ENCODE data around the gene UBASH3A.

Gene UBASH3A

DNA sequence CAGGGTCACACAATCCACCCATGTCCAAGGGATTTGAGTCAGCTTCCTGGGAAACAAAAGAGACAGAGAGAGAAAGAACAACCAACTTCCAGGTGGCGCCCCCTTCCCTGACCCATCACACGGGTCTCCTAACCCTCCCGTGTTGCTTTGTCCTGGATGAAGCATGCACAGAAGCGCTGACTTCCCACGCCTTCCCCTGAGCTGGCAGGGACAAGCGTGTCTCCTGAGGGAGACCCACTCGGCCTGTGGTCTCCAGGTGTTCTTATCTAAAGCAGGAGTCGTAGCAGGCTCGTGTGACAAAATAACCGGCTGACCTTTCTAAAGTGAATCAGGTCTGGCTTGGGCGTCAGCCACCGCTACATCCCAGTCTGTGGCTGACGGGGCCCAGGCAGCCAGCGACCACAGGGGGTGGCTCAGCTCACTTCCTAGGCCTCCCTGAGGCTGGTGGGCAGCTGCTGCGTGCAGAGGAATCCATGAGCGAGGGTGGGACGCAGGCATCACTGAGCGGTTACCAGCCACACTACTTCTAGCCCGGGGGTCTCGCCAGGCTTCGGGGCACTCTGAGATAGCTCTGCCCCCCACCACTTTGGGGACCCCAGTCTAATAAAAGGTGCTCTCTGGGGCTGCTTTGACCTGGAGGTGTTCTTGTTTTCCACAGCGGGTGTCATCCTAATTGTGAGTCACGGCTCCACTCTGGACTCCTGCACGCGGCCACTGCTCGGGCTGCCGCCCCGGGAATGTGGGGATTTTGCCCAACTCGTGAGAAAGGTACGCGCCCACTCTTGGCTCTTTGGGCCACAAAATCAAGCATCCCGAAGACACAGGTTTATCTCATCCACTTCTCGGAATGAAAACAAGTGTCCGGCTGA lies 40.4 kb downstream of the UBASH3A start:
- no peak overlapping the region for H3K4me3 ChIP-seq (ENCODE audit: control insufficient read depth, low read depth, low read length)
- DNase-seq (ENCODE audit: low read depth), result no peak
- TF ChIP-seq, protein P1, sequence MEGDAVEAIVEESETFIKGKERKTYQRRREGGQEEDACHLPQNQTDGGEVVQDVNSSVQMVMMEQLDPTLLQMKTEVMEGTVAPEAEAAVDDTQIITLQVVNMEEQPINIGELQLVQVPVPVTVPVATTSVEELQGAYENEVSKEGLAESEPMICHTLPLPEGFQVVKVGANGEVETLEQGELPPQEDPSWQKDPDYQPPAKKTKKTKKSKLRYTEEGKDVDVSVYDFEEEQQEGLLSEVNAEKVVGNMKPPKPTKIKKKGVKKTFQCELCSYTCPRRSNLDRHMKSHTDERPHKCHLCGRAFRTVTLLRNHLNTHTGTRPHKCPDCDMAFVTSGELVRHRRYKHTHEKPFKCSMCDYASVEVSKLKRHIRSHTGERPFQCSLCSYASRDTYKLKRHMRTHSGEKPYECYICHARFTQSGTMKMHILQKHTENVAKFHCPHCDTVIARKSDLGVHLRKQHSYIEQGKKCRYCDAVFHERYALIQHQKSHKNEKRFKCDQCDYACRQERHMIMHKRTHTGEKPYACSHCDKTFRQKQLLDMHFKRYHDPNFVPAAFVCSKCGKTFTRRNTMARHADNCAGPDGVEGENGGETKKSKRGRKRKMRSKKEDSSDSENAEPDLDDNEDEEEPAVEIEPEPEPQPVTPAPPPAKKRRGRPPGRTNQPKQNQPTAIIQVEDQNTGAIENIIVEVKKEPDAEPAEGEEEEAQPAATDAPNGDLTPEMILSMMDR (IDR thresholded peaks at IDR 0.05; ENCODE audit: control insufficient read depth, insufficient read depth, low read depth, low read length, missing control alignments), result no peak

DNA sequence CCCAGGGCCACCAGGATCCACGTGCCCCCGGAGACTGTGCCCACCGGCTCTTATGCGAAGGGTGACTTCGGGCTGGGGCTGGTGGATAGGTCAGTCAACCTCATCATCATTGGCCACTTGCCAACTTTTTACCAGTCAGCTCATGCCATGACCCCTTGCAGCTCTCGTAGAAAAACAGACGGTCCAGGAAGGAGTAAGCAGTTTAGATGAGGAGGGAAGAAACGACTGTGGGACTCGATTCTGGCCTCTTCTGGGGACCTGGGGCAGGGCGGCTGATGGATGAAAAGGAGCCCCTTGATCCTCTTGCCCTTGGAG lies 41.0 kb downstream of the UBASH3A start:
- H3K4me3 ChIP-seq (ENCODE audit: control insufficient read depth, low read depth, low read length), result no peak overlapping the region
- TF ChIP-seq, protein P1 (IDR thresholded peaks at IDR 0.05; ENCODE audit: control insufficient read depth, insufficient read depth, low read depth, low read length, missing control alignments), result no peak
- no peak for DNase-seq (ENCODE audit: low read depth)

DNA sequence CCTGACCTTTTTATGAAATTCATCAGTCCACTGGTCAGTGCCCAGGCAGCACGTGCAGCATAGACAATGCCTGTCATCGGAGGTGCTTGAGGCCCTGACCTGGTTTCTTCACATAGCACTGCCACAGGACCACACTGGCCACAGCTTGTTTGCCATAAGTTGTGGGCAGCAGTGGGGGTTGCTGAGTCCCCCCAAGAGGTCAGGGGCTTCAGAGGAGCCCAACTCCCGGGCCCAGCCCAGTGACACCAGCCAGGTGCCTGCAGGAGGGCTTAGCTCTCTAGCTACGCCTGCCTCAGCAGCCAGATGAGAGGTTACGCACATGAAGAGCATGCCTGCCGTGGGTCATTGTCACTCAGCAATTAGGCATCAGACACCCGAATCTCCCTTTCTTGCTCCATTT lies 41.6 kb downstream of the UBASH3A start:
- H3K4me3 ChIP-seq (ENCODE audit: control insufficient read depth, low read depth, low read length), result no peak overlapping the region
- TF ChIP-seq, protein P1 (IDR thresholded peaks at IDR 0.05; ENCODE audit: control insufficient read depth, insufficient read depth, low read depth, low read length, missing control alignments), result no peak
- DNase-seq (ENCODE audit: low read depth), result no peak

DNA sequence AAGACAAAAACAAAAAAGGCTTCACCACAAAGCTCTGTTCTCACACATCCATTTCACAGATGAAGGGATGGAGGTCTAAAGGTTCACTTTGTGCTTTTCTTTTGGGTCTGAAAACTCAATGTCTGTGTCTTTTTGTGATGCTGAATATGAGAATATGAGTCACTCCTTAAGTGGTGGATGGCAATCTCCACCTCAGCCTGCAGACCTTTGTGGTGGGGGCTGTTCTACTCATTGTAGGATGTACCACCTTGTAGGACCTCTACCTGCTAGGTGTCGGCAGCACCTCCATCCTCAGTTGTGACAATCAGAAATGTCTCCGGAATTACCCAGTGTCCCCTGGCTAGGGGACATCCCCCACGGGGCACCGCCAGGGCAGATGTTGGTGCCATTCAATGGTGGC lies 42.8 kb downstream of the UBASH3A start:
- DNase-seq (ENCODE audit: low read depth), result no peak
- TF ChIP-seq, protein P1 (IDR thresholded peaks at IDR 0.05; ENCODE audit: control insufficient read depth, insufficient read depth, low read depth, low read length, missing control alignments), result no peak
- no peak overlapping the region for H3K4me3 ChIP-seq (ENCODE audit: control insufficient read depth, low read depth, low read length)

DNA sequence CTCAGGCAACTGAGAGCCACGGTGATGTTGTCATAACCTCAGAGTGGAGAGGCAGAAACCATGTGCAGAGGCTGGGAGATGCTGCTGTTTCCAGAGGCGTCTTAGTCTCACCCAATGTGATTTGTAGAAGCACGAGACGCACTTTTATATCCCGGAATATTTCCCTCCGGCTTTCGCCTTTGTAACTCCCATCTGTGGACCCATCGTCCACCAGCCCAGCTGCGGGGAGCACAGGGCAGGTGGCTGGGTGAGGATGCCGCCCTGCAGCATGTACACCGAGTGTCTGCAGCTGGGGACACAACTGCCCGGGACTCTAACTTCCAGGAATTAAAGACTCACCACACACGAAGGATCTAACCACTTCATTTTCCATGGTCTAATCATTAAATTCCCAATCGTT lies 43.5 kb downstream of the UBASH3A start:
- no peak overlapping the region for H3K4me3 ChIP-seq (ENCODE audit: control insufficient read depth, low read depth, low read length)
- TF ChIP-seq, protein P1 (IDR thresholded peaks at IDR 0.05; ENCODE audit: control insufficient read depth, insufficient read depth, low read depth, low read length, missing control alignments), result no peak
- no peak for DNase-seq (ENCODE audit: low read depth)

DNA sequence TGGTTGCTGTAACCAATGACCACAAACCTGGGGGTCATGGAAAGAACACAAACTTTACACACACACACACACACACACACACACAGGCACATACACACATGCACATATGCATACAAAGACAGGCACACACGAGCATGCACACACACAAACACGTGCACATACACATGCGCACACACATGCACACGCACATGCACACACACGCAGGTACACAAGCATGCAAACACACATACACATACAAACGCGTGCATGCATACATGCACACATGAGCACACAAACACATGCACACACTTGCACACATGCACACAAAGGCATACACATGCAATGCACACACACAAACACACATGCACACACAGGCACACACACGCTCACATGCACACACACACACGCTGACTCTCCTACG lies 44.0 kb downstream of the UBASH3A start:
- DNase-seq (ENCODE audit: low read depth), result no peak
- no peak overlapping the region for H3K4me3 ChIP-seq (ENCODE audit: control insufficient read depth, low read depth, low read length)
- TF ChIP-seq, protein P1 (IDR thresholded peaks at IDR 0.05; ENCODE audit: control insufficient read depth, insufficient read depth, low read depth, low read length, missing control alignments), result no peak
